Stimulated activated CD4-positive, alpha-beta T cell treated with anti-CD3 and anti-CD28 coated beads, Interleukin-2, amount 100 ng/mL, for 4 hours (primary cell): ENCODE data around the gene NPEPL1.
"Not testable (repeated sequence)": the region's sequence is repeated elsewhere in the genome, so short reads cannot be mapped to it uniquely, and the experiment has no call there.

Experiments
- DNase-seq: peaks from one replicate; pipeline ENCODE4 v3.0.0-alpha.2; 2020; ENCODE audit warnings: low read depth

Gene NPEPL1, protein sequence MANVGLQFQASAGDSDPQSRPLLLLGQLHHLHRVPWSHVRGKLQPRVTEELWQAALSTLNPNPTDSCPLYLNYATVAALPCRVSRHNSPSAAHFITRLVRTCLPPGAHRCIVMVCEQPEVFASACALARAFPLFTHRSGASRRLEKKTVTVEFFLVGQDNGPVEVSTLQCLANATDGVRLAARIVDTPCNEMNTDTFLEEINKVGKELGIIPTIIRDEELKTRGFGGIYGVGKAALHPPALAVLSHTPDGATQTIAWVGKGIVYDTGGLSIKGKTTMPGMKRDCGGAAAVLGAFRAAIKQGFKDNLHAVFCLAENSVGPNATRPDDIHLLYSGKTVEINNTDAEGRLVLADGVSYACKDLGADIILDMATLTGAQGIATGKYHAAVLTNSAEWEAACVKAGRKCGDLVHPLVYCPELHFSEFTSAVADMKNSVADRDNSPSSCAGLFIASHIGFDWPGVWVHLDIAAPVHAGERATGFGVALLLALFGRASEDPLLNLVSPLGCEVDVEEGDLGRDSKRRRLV

DNA sequence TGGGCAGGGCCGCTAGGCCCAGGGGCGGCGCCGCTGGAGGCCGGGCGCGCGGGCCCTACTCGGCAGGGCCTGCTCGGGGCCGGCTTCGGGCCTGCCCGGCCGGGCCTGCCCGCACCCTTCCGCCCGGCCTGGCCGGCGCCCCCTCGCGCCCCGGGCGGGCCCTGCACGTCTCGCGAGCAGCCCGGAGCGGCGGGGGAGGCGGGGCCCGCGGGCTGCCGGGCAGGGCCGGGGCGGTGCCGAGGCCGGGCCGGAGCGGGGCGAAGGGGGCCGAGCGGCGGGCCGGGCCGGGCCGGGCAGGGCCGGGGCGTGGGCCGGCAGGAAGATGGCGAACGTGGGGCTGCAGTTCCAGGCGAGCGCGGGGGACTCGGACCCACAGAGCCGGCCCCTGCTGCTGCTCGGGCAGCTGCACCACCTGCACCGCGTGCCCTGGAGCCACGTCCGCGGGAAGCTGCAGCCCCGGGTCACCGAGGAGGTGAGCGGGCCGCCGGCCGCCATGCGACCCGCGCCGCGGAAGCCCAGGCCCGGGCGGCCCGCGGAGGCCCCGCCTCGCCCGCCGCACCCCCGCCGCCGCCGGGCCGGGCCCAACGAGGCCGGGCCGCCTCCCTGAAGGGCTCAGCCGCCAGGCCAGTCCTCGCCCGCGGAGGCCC is at the start of gene NPEPL1:
Gene NPEPL1, plus strand, starts transcription at position 222 of the 647 bp plus-strand sequence. Its CDS starts 101 bp downstream, at position 323.
- DNase-seq: peak; percentile 44

GRCh38 chr20:58642896-58643295 is 49.7 kb upstream of the NPEPL1 start:
- DNase-seq: not testable (repeated sequence)

DNA sequence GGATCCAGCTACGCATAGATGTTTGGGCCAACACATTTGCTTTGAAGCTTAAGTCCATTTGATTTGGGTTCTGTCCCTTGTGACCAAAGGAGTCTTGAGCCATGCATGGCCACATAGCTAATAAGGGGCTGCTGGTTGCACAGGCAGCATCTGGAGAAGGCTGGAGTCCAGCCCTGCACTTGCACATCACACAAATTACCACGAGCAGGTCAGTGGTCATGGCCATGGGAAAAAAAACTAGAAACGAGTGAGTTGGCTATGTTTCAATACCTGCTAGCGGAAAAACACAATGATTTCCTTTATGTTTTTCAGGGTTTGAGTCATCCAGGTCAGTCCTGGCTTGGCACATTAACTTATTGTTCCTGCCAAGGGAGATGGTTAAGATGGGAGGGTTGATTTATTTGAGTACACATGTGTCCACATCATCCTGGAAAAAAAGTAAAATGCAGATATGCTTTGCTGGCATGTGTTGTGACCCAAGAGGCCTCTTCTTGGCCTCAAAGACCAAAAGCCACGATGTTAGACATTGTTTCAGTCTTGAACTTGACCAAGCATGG is 47.1 kb upstream of the NPEPL1 start:
- no peak for DNase-seq

DNA sequence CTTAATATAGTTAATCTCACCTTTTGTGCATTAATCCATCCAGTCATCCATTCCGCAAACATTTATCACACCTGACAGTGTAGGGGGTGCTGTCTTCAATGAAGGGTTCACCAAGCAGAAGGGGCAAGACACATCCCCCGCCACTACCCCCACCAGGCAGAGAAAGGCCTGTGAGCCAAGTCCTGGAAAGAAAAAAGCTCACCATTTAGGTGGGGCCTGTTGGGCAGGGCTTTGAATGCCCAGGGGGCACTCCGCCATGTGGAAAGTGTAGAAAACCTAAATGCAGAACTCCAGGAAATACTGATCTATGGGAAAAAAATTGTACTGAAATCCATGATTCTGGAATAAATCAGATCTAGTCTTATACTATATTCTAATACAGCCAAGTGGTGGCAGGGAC is 46.3 kb upstream of the NPEPL1 start:
- DNase-seq: no peak

DNA sequence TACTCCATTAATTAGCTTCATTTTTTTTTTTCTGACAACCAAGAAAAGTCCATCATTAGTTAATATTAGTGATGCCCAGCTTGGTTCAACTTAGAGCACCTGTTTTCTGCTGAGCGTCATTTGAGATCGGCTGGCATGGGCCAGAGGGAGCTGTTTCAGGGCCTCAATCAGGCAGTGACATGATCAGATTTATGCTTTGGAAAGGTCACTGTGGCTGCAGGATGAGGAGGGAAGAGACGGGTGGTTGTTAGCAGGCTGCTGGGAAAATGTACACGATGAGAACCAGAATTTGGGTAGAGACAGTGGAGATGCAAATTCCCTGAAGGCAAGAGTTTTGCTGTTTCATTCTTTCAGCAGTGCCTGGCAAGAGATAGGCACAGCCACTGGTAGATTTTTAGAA is 45.9 kb upstream of the NPEPL1 start:
- no peak for DNase-seq

GRCh38 chr20:58647162-58647795 is 45.3 kb upstream of the NPEPL1 start:
- no peak for DNase-seq

GRCh38 chr20:58647796-58648501 is 44.7 kb upstream of the NPEPL1 start:
- no peak for DNase-seq

- DNase-seq: not testable (repeated sequence)
These were observed 44.1 kb upstream of the NPEPL1 start for GRCh38 chr20:58648502-58648825.

- no peak for DNase-seq
These were observed 43.1 kb upstream of the NPEPL1 start for GRCh38 chr20:58649288-58650180.

- DNase-seq: no peak
These were observed 42.3 kb upstream of the NPEPL1 start for GRCh38 chr20:58650181-58650775.

GRCh38 chr20:58650776-58651558 is 41.6 kb upstream of the NPEPL1 start, which contains the start of gene STX16:
STX16 (plus strand) TSS chr20:58651283; CDS start chr20:58652007, 724 bp downstream.
- DNase-seq: peak; percentile 79

- no peak for DNase-seq
These were observed 41.0 kb upstream of the NPEPL1 start for GRCh38 chr20:58651559-58651945.

DNA sequence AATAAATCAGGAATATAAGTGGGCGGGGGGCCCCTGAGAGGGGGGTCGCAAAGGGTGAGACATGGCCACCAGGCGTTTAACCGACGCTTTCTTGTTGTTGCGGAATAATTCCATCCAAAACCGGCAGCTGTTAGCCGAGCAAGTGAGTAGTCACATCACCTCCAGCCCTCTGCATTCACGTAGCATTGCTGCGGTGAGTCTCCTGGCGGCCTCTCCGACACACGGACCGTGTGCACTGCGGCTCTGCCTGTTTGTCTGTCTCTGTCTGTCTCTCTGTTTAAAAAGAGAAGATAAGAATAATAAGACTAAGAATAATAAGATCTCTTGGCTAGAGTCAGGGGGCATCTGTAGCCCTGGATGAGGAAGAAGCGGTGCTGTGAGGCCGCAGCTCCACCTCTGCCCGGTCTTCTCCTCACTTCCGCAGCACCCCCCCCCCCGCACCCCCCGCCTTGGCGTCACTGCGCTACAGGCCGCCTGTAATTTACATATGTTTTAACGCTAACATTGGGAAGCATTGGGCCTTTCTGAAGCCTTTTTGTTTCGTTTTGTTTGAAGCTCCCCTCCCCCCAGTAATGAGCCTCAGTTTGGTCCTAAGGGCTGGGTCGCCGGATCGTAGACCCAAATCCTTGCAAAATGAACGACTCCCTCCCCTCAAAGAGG is 40.5 kb upstream of the NPEPL1 start:
- DNase-seq: peak; percentile 55

DNA sequence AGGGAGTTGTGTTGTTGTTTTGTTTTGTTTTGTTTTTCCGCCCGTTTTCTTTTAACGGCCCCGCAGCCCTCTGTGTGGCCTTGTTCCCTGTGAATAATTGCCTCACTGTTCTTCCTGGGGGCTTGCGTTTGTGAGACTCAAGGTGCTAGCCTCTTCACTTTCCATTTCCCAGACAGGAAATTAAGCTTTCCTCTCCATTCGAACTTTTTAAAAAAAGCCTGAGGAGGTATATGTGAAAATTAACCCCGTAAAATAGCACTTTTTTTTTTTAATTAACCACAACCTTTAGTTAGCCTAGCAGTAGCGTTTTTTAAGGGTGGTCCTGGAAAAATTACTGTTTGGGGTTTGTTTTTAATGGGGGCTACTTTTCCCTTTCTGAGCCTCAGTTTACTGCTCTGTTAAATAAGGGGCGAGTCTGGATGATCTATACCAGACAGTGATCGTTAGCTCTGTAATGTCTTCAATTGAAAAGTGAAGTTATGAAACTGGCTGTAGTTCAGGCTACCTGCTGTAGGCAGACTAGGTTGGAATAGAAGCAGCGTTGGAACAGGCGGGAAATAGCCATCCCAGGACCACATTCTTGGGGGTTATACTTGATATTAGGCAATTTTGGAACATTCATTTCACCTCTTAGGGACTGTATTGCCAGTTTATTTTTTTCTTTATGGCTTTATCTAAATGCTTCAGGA is 39.9 kb upstream of the NPEPL1 start:
- no peak for DNase-seq

DNA sequence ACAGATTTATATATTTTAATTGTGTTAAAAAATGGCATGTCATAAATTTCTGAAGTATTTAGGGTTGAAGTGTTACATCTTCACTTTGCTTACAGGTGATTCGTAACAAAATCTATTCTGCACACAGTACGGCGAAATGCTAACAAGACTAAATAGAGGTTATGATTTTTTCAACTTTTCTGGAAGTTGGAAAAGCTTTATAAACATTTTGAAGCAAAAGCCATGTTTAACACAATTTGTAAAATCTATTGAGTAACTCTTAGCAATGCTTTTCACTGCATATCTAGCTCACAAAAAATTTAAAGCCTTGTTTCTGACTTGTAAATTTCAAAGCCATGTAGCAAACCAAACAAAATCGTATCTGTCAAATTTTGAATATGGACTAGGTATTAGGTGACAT is 38.3 kb upstream of the NPEPL1 start:
- no peak for DNase-seq

GRCh38 chr20:58655328-58656107 is 37.1 kb upstream of the NPEPL1 start:
- DNase-seq: no peak

DNA sequence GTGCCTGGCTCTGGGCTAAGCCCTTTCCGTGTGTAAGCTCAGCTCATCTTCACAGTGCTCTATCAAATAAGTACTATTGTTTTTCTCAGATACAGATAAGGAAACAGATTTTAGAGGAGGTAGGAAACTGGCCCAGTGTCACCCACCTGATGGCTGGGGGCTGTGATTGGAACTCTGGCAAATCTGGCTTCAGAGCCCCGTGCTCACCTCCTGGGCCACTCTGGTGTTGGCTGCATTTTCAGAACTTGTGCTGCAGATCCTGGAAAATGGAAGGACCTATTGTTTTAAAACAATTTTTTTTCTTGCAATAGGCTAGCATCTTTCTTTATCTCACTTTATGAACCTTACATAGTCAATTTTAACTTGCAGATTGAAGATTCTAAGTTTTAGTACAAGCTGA is 35.8 kb upstream of the NPEPL1 start:
- DNase-seq: no peak

- no peak for DNase-seq
These were observed 35.3 kb upstream of the NPEPL1 start for GRCh38 chr20:58657262-58657661.
